ENCODE data around the gene FRMD4A.
A peak's percentile ranks its signal among the peaks of the same experiment; 100 is the strongest.

DNA sequence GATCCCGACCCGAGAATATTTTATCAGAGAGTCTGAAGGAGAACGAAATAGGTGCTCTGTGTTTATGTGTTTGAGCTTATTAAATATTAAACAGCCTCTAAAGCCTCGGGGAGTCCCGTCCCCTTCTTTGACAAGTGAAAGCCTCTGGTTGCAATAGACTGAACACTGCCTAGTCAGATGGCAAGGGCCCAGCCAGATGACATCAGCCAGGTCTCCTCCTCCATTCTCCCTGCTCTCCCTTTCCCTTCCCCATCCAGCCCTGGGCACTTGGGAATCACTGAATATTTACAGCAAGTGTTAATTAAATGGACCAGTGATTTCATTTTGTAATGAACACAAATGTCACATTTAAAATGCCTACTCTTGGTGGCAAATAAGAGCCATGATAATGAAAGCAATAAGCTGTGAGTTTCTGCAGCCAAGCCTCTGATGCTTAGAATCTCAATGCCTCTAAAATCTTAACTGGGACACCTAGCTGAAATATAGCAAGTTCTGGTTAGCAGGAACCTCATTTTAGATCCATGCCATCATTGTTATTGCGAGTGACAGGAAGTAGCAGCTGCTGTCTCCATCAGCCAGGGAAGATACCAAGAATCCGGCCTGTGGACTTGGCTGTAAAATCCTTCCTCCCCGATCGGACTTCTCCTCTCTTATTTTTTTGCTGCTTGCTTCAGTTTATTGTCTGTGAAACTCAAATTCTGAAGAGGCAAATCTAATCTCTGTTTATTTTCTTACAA is 541.8 kb downstream of the FRMD4A start:
- TF ChIP-seq CTCF (conservative IDR thresholded peaks at IDR 0.05; ENCODE audit: low read depth, low read length) (no peak), BHLHE40 (IDR thresholded peaks at IDR 0.05; ENCODE audit: low read depth, low read length) (no peak), RAD21 (IDR thresholded peaks at IDR 0.05; ENCODE audit: low read length) (no peak), MXI1 (IDR thresholded peaks at IDR 0.05; ENCODE audit: borderline replicate concordance, low read depth, low read length) (no peak), POLR2A (IDR thresholded peaks at IDR 0.05; ENCODE audit: low read depth, low read length) (no peak), CEBPB (IDR thresholded peaks at IDR 0.05; ENCODE audit: low read depth, low read length) (0 out of 2 replicates have a peak, but pooled peaks have one; percentile 13), RCOR1 (IDR thresholded peaks at IDR 0.05; ENCODE audit: insufficient replicate concordance, low read length) (no peak), NFE2L2 (IDR thresholded peaks at IDR 0.05; ENCODE audit: low read depth, low read length) (no peak), RFX5 (IDR thresholded peaks at IDR 0.05; ENCODE audit: low read depth, low read length) (no peak)
- TF ChIP-seq, protein P1, sequence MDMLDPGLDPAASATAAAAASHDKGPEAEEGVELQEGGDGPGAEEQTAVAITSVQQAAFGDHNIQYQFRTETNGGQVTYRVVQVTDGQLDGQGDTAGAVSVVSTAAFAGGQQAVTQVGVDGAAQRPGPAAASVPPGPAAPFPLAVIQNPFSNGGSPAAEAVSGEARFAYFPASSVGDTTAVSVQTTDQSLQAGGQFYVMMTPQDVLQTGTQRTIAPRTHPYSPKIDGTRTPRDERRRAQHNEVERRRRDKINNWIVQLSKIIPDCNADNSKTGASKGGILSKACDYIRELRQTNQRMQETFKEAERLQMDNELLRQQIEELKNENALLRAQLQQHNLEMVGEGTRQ (IDR thresholded peaks at IDR 0.05; ENCODE audit: low read depth, low read length) = no peak

Data from IMR-90 (cell line).